ENCODE measurements around the gene FGF12.

FGF12 gene

DNA sequence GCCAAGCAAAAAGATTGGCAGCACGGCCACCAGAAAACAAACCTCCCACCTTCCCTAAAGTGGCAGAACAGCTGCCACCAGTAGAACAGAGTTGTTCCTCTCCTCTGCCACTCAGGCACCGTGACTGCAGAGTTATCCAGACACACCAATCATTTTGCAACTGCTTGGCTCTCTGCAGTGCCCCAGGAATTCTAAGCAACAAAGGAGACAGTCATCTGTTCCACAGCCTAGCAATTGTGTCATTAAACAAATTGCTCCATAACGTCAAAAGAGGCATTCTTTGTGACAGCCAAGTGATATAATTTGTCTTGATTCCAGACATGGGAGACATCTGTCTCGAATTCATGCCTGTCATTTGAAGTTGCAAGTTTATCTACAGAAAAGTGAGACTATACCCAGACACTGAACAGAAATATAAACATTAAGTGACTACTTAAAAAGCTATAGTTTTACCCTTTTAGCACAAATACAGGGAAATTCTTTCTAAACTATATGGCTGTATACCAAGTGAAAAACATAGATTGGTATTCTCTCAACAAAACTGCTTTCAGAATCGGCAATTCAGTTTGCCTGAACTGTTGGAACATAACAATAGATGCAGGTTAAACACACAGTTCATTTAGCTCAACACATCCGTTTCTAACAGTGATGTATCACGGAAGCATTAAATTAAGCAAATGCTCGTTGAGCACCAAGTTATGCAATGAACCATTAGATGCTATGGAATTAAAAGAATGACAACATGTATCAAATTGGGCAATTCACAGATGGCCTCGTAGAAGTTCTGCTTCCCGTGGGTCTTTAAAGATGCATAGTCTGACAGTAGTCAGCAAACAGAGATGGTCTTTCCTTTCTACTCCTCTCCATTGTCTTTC, 281.3 kb downstream of the FGF12 start:
- Histone ChIP-seq H3K4me3 (ENCODE audit: insufficient read depth, low read length, poor library complexity, severe bottlenecking) (no peak overlapping the region), H2AFZ (ENCODE audit: low read depth, low read length, severe bottlenecking) (no peak overlapping the region), H3K79me2 (ENCODE audit: insufficient read depth, low read length) (no peaks in the 10 kb centered on the region), H4K20me1 (ENCODE audit: low read depth, low read length) (no peaks in the 10 kb centered on the region), H3K27me3 (ENCODE audit: low read length) (no peaks in the 10 kb centered on the region), H3K9me3 (ENCODE audit: insufficient read depth, low read length) (no peaks in the 10 kb centered on the region), H3K9me2 (replicated peaks; ENCODE audit: insufficient read depth, low read length) (no peaks in the 10 kb centered on the region), H3K4me2 (ENCODE audit: low read depth, low read length, poor library complexity, severe bottlenecking) (no peak overlapping the region), H3K9ac (ENCODE audit: low read length) (no peak overlapping the region), H3K36me3 (ENCODE audit: low read length) (no peaks in the 10 kb centered on the region), H3K27ac (ENCODE audit: low read depth, low read length) (no peak overlapping the region), H3F3A (ENCODE audit: insufficient read depth) (no peaks in the 10 kb centered on the region)
- TF ChIP-seq, protein P1, sequence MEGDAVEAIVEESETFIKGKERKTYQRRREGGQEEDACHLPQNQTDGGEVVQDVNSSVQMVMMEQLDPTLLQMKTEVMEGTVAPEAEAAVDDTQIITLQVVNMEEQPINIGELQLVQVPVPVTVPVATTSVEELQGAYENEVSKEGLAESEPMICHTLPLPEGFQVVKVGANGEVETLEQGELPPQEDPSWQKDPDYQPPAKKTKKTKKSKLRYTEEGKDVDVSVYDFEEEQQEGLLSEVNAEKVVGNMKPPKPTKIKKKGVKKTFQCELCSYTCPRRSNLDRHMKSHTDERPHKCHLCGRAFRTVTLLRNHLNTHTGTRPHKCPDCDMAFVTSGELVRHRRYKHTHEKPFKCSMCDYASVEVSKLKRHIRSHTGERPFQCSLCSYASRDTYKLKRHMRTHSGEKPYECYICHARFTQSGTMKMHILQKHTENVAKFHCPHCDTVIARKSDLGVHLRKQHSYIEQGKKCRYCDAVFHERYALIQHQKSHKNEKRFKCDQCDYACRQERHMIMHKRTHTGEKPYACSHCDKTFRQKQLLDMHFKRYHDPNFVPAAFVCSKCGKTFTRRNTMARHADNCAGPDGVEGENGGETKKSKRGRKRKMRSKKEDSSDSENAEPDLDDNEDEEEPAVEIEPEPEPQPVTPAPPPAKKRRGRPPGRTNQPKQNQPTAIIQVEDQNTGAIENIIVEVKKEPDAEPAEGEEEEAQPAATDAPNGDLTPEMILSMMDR (IDR thresholded peaks at IDR 0.05; ENCODE audit: insufficient read depth, low read length, poor library complexity, severe bottlenecking): no peak
- TF ChIP-seq EZH2phosphoT487 (conservative IDR thresholded peaks at IDR 0.05; ENCODE audit: low read length): no peak

GRCh38 chr3:192444791-192445106, 282.6 kb downstream of the FGF12 start:
- Histone ChIP-seq H2AFZ (ENCODE audit: low read depth, low read length, severe bottlenecking) (no peak overlapping the region), H3K27me3 (ENCODE audit: low read length) (no peaks in the 10 kb centered on the region), H3K9me2 (replicated peaks; ENCODE audit: insufficient read depth, low read length) (no peaks in the 10 kb centered on the region), H3K9ac (ENCODE audit: low read length) (no peak overlapping the region), H3F3A (ENCODE audit: insufficient read depth) (no peaks in the 10 kb centered on the region), H3K9me3 (ENCODE audit: insufficient read depth, low read length) (no peaks in the 10 kb centered on the region), H3K36me3 (ENCODE audit: low read length) (no peaks in the 10 kb centered on the region), H3K27ac (ENCODE audit: low read depth, low read length) (no peak overlapping the region), H3K4me2 (ENCODE audit: low read depth, low read length, poor library complexity, severe bottlenecking) (no peak overlapping the region), H4K20me1 (ENCODE audit: low read depth, low read length) (no peaks in the 10 kb centered on the region), H3K79me2 (ENCODE audit: insufficient read depth, low read length) (no peaks in the 10 kb centered on the region), H3K4me3 (ENCODE audit: insufficient read depth, low read length, poor library complexity, severe bottlenecking) (no peak overlapping the region)
- no peak for TF ChIP-seq EZH2phosphoT487 (conservative IDR thresholded peaks at IDR 0.05; ENCODE audit: low read length)
- TF ChIP-seq, protein P1 (IDR thresholded peaks at IDR 0.05; ENCODE audit: insufficient read depth, low read length, poor library complexity, severe bottlenecking): no peak

GRCh38 chr3:192444096-192444790, 283.1 kb downstream of the FGF12 start:
- H3K4me3 ChIP-seq (ENCODE audit: insufficient read depth, low read length, poor library complexity, severe bottlenecking): no peak overlapping the region
- no peaks in the 10 kb centered on the region for H3F3A ChIP-seq (ENCODE audit: insufficient read depth)
- peak overlapping the region; percentile 49 for H2AFZ ChIP-seq (ENCODE audit: low read depth, low read length, severe bottlenecking)
- no peak overlapping the region for H3K27ac ChIP-seq (ENCODE audit: low read depth, low read length)
- H3K9ac ChIP-seq (ENCODE audit: low read length): no peak overlapping the region
- TF ChIP-seq, protein P1 (IDR thresholded peaks at IDR 0.05; ENCODE audit: insufficient read depth, low read length, poor library complexity, severe bottlenecking): peak; percentile 94
- no peak for TF ChIP-seq EZH2phosphoT487 (conservative IDR thresholded peaks at IDR 0.05; ENCODE audit: low read length)
- no peaks in the 10 kb centered on the region for H3K9me2 ChIP-seq (replicated peaks; ENCODE audit: insufficient read depth, low read length)
- H3K36me3 ChIP-seq (ENCODE audit: low read length): no peaks in the 10 kb centered on the region
- no peaks in the 10 kb centered on the region for H4K20me1 ChIP-seq (ENCODE audit: low read depth, low read length)
- peak overlapping the region; percentile 13 for H3K4me2 ChIP-seq (ENCODE audit: low read depth, low read length, poor library complexity, severe bottlenecking)
- no peaks in the 10 kb centered on the region for H3K79me2 ChIP-seq (ENCODE audit: insufficient read depth, low read length)
- H3K9me3 ChIP-seq (ENCODE audit: insufficient read depth, low read length): no peaks in the 10 kb centered on the region
- no peaks in the 10 kb centered on the region for H3K27me3 ChIP-seq (ENCODE audit: low read length)

Measured in SU-DHL-6 (cell line).